HEK293 (cell line): ENCODE measurements around the gene ZCCHC7.

ENCODE experiments used
- BCL11A ChIP-seq: fragments of 450-650 bp; formaldehyde crosslinking; IDR thresholded peaks from 2 replicates; pipeline ENCODE4 v1.5.1; 2016; ENCODE audit warnings: low read depth, missing biosample characterization, missing genetic modification characterization
- ZBTB8A ChIP-seq: fragments of 450-650 bp; formaldehyde crosslinking; IDR thresholded peaks from 2 replicates; pipeline ENCODE4 v1.5.1; 2016; ENCODE audit warnings: missing biosample characterization, missing genetic modification characterization
- ZNF639 ChIP-seq: fragments of 450-650 bp; formaldehyde crosslinking; IDR thresholded peaks from 2 replicates; pipeline ENCODE4 v1.5.1; 2016; ENCODE audit warnings: missing biosample characterization, missing genetic modification characterization

GRCh38 chr9:37209431-37210386 is 89.3 kb downstream of the ZCCHC7 start:
- TF ChIP-seq ZNF639 (no peak), ZBTB8A (no peak), BCL11A (no peak)
